GM23338 (cell line): ENCODE results near the gene ZNF853. TPM values are rescaled to one million over a fixed set of nuclear protein-coding genes. Genes with fewer than 3 reads are reported as not detected.
A peak's percentile ranks its signal among the peaks of the same experiment; 100 is the strongest.

Experiments
- ATAC-seq: fragments of 200-7000 bp; cut with Tn5 transposase; 3 replicates; pipeline ENCODE4 v1.9.1; 2020
- DNase-seq: peaks from one replicate; pipeline ENCODE4 v3.0.0-alpha.2; 2015; ENCODE audit warnings: low spot score
- H2AFZ ChIP-seq: fragments of 200-600 bp; sonication (generic); 2 replicates; pipeline ENCODE4 v1.8.0; 2016; ENCODE audit warnings: antibody characterized with exemption, mild to moderate bottlenecking, moderate library complexity
- H3F3A ChIP-seq: fragments of 200-600 bp; sonication (generic); replicated peaks from 2 replicates; pipeline ENCODE4 v1.8.0; 2017; ENCODE audit warnings: antibody characterized with exemption, mixed run types, low read depth
- H3K27ac ChIP-seq: fragments of 200-600 bp; sonication (generic); 2 replicates; pipeline ENCODE4 v1.6.1; 2016; ENCODE audit warnings: low read depth
- H3K27me3 ChIP-seq: fragments of 200-600 bp; sonication (generic); 2 replicates; pipeline ENCODE4 v1.8.0; 2016; ENCODE audit warnings: mild to moderate bottlenecking, mixed run types, moderate library complexity; ENCODE audit not compliant: insufficient read depth
- H3K36me3 ChIP-seq: fragments of 200-600 bp; sonication (generic); 2 replicates; pipeline ENCODE4 v1.8.0; 2016; ENCODE audit warnings: mild to moderate bottlenecking; ENCODE audit not compliant: insufficient read depth
- H3K4me1 ChIP-seq: fragments of 200-600 bp; sonication (generic); 2 replicates; pipeline ENCODE4 v1.8.0; 2016; ENCODE audit warnings: mild to moderate bottlenecking, moderate library complexity; ENCODE audit not compliant: insufficient read depth
- H3K4me2 ChIP-seq: fragments of 200-600 bp; sonication (generic); 2 replicates; pipeline ENCODE4 v1.7.1; 2017; ENCODE audit warnings: mixed run types
- H3K4me3 ChIP-seq: fragments of 200-600 bp; sonication (generic); 2 replicates; pipeline ENCODE4 v1.6.1; 2016; ENCODE audit warnings: mixed run types
- H3K79me2 ChIP-seq: fragments of 200-600 bp; sonication (generic); replicated peaks from 2 replicates; pipeline ENCODE4 v1.8.0; 2017; ENCODE audit warnings: mild to moderate bottlenecking; ENCODE audit not compliant: insufficient read depth
- H3K9me2 ChIP-seq: fragments of 200-600 bp; sonication (generic); 2 replicates; pipeline ENCODE4 v1.8.0; 2017; ENCODE audit not compliant: insufficient read depth
- H4K20me1 ChIP-seq: fragments of 200-600 bp; sonication (generic); replicated peaks from 2 replicates; pipeline ENCODE4 v1.8.0; 2017; ENCODE audit warnings: mild to moderate bottlenecking; ENCODE audit not compliant: insufficient read depth
- H3K27ac Mint-ChIP-seq: 2 replicates; pipeline ENCODE4 v1.8.0; 2020; ENCODE audit warnings: inconsistent platforms, mild to moderate bottlenecking, moderate library complexity, mixed read lengths
- H3K27me3 Mint-ChIP-seq: 3 replicates; pipeline ENCODE4 v1.8.0; 2022; ENCODE audit warnings: low read depth, mild to moderate bottlenecking, moderate library complexity, mixed read lengths, inconsistent platforms; ENCODE audit not compliant: insufficient read depth, poor library complexity
- H3K36me3 Mint-ChIP-seq: 3 replicates; pipeline ENCODE4 v1.8.0; 2021; ENCODE audit warnings: low read depth, mild to moderate bottlenecking, inconsistent platforms, moderate library complexity, mixed read lengths
- H3K4me1 Mint-ChIP-seq: 3 replicates; pipeline ENCODE4 v1.8.0; 2020; ENCODE audit warnings: mild to moderate bottlenecking, inconsistent platforms, mixed read lengths
- H3K4me3 Mint-ChIP-seq: 3 replicates; pipeline ENCODE4 v1.8.0; 2021; ENCODE audit warnings: moderate library complexity, mild to moderate bottlenecking, inconsistent platforms, mixed read lengths
- H3K9me3 Mint-ChIP-seq: 3 replicates; pipeline ENCODE4 v1.8.0; 2020; ENCODE audit warnings: moderate library complexity, mild to moderate bottlenecking, inconsistent platforms, mixed read lengths
- EZH2 ChIP-seq: fragments of 200-600 bp; sonication (generic); IDR thresholded peaks from one replicate; pipeline ENCODE4 v1.8.0; 2017; ENCODE audit warnings: antibody characterized with exemption, mild to moderate bottlenecking, low read depth; ENCODE audit not compliant: unreplicated experiment
- EZH2phosphoT487 ChIP-seq: fragments of 200-600 bp; sonication (generic); IDR thresholded peaks from one replicate; pipeline ENCODE4 v1.8.1; 2018; ENCODE audit warnings: antibody characterized with exemption; ENCODE audit not compliant: unreplicated experiment
- POLR2AphosphoS5 ChIP-seq: IDR thresholded peaks from 2 replicates; pipeline ENCODE4 v1.6.1; 2016; ENCODE audit warnings: antibody characterized with exemption, low read depth
- REST ChIP-seq: IDR thresholded peaks from one replicate; pipeline ENCODE4 v1.6.1; 2018; ENCODE audit warnings: antibody characterized with exemption; ENCODE audit not compliant: unreplicated experiment
- STAT1 ChIP-seq: IDR thresholded peaks from one replicate; pipeline ENCODE4 v1.6.1; 2016; ENCODE audit warnings: antibody characterized with exemption; ENCODE audit not compliant: unreplicated experiment
- ZNF462 ChIP-seq: fragments of 250-450 bp; sonication (Bioruptor Pico); IDR thresholded peaks from 2 replicates; pipeline ENCODE4 v1.5.0; 2020; ENCODE audit warnings: mild to moderate bottlenecking, moderate library complexity
- polyA plus RNA-seq: library from polyadenylated mRNA; unstranded; fragments of >200 nt; fragmentation: Nextera tagmentation; extraction: Ambion mirVana; gene quantifications from 2 replicates; pipeline ENCODE4 v1.2.1, GENCODE V29; 2016
- total RNA-seq: library from RNA; depleted of rRNA; stranded (reverse); fragments of >200 nt; shearing (Covaris generic); gene quantifications from 2 replicates; pipeline ENCODE4 v1.2.3, GENCODE V29; 2014

The ZNF853 gene
- total and polyA plus RNA-seq, 2 experiments from 2014 or later: 0.32 to 8.9 TPM

GRCh38 chr7:6578114-6579084, 37.0 kb upstream of the ZNF853 start:
- Histone ChIP-seq H3K4me2 (peak overlapping the region; percentile 84), H3K27me3 (no peaks in the 10 kb centered on the region), H3K4me1 (no peaks in the 10 kb centered on the region), H3K9me2 (no peaks in the 10 kb centered on the region), H3F3A (peaks cover 5% of the 10 kb centered on the region; the same call in 1 of the 2 replicates), H3K79me2 (no peaks in the 10 kb centered on the region), H3K36me3 (0 out of 2 replicates have a peak, but pooled peaks cover 5% of the 10 kb centered on the region), H3K4me3 (peak overlapping the region; percentile 94), H3K27ac (no peak overlapping the region), H4K20me1 (no peaks in the 10 kb centered on the region), H2AFZ (no peak overlapping the region)
- TF ChIP-seq EZH2phosphoT487 (no peak), ZNF462 (CRISPR knock-in tag) (no peak), REST (no peak), STAT1 (no peak), EZH2 (no peak), POLR2AphosphoS5 (no peak)
- H3K27me3 Mint-ChIP-seq: peaks cover 3% of the 10 kb centered on the region
- peaks cover 3% of the 10 kb centered on the region; the same call in 1 of the 3 replicates for H3K4me1 Mint-ChIP-seq
- no peaks in the 10 kb centered on the region for H3K9me3 Mint-ChIP-seq
- peak overlapping the region; percentile 88 for H3K4me3 Mint-ChIP-seq
- peaks cover 33% of the 10 kb centered on the region for H3K36me3 Mint-ChIP-seq
- DNase-seq (no peak), ATAC-seq (no peak)
- peak overlapping the region; percentile 20; the same call in 1 of the 2 replicates for H3K27ac Mint-ChIP-seq
